NCI-H774 (cell line): ENCODE data around the gene SGTA.

Experiments
- DNase-seq: peaks from one replicate; lab custom pipeline; 2025; lab: John Stamatoyannopoulos, UW

The SGTA gene

GRCh38 chr19:2770055-2771013 lies 12.7 kb downstream of the SGTA start:
- no peak for DNase-seq

DNA sequence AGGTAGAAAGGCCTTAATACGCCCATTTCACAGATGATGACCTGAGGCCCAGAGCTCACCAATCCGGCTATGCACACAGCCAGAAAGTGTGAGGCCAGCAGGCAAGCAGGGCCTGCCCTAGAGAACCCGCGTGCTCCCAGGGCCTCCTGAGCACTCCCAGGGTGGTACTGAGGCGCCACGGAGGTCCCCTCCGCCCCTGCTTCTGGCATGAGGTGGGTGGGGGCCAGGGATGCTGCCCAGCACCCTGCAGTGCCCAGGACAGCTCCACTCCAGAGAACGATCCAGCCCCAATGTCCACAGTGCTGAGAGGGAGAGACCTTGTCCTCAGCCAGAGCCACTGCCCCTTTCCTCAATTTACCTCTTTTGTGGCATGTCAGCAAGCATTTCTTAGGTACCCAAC lies 13.9 kb downstream of the SGTA start:
- DNase-seq = no peak

GRCh38 chr19:2768365-2769132 lies 14.5 kb downstream of the SGTA start:
- no peak for DNase-seq

- no peak for DNase-seq
Measured at GRCh38 chr19:2767688-2768087, 15.4 kb downstream of the SGTA start.

DNA sequence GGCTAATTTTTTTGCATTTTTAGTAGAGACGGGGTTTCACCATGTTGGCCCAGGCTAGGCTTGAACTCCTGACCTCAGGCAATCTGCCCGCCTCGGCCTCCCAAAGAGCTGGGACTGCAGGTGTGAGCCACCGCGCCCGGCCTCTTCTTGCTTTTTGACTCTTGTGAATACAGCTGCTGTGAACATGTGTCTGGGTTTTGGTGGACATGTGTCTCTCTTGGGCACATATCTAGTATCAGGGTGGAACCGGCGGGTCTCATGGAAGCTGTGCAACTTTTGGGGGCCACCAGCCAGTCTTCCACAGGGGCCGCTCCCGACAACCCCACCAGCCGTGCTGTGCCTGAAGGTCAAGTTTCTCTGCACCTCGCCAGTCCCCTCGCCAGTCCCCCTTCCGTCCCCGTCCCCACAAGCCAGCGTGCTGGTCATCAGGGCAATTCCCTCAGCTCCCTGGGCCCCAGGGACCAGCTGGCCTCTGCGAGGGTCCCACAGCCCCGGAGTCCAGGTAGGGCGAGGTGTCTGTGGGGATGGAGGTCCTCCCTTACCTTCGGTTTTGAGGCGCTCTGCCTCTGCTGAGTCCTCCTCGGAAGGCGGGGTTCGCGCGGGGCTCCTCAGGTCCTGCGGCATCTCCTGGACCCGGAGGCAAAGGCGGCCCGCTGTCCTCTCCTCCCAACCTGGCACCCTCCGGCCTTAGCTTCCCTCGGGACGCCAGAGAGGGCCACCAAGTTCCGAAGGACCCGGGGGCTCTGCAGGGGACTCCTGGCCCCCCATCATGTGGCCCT lies 16.3 kb downstream of the SGTA start:
- DNase-seq = no peak

DNA sequence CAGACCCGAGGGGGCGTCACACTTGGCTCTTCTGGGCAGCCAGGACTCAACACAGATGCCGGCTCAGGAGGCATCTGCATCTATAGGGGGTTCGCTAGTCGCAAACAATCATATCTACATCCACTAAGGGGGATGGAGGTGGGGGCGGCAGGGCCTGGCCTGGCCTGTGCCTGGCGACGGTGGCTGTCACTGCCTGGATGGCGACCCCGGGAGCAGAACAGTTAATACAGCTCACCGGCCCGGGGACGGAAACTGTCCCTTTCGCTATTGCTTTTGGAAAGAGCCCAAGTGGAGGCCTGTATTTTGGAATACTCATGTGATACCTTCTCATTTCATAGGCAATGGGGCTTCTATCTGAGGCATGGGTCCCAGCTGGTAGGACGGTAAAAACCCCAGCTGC lies 17.7 kb downstream of the SGTA start:
- no peak for DNase-seq

DNA sequence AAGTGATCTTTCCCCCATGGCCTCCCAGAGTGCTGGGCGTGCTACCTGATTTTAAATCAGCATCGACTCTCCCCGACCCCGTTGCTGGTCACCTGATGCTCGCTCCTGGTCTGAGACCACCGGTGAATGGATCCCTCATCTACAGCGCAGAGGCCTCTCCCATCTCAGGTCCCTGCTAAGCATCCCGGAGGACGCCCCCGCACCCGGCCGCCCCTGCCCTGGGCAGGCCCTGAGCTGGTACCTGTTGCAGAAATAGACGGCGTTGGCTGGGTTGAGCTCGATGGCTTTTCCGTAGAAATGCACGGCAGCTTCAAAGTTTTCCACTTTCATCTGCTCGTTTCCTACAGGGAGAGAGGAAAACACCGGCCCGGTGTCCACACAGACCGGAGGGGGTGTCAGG lies 18.1 kb downstream of the SGTA start:
- no peak for DNase-seq

GRCh38 chr19:2763687-2764086 lies 19.4 kb downstream of the SGTA start:
- no peak for DNase-seq

DNA sequence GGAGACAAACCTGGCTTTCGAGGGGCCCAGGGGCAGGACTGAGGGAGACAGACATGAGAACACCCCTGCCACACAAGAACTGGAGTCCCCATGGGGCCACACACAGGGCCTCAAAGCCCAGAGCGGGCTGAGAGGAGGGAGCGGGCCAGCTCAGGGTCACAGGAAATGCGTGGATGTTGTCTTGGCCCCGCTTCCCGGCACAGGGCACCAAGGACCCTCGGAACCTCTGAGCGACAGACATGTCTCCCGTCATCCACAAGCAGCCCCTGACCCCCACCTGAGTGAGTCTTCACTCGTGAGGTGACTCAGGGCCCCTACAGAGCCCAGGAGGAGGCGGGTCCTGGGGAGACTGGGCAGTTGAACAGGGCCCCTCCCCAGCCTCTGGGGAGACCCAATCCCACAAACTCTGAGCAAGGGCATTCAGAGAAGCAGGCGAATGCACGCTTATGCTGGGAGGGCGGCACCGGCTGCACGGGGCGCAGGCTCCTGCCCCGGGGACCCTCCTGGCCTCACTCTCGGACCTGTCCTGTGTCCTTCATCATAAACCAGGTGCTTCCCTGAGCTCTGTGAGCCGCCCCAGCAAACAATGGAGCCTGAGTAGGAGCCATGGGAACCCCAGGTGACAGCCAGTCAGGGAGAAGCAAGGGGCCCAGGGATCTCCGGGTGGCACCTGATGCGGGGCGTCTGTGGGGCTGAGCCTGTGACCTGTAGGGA lies 20.1 kb downstream of the SGTA start:
- no peak for DNase-seq

DNA sequence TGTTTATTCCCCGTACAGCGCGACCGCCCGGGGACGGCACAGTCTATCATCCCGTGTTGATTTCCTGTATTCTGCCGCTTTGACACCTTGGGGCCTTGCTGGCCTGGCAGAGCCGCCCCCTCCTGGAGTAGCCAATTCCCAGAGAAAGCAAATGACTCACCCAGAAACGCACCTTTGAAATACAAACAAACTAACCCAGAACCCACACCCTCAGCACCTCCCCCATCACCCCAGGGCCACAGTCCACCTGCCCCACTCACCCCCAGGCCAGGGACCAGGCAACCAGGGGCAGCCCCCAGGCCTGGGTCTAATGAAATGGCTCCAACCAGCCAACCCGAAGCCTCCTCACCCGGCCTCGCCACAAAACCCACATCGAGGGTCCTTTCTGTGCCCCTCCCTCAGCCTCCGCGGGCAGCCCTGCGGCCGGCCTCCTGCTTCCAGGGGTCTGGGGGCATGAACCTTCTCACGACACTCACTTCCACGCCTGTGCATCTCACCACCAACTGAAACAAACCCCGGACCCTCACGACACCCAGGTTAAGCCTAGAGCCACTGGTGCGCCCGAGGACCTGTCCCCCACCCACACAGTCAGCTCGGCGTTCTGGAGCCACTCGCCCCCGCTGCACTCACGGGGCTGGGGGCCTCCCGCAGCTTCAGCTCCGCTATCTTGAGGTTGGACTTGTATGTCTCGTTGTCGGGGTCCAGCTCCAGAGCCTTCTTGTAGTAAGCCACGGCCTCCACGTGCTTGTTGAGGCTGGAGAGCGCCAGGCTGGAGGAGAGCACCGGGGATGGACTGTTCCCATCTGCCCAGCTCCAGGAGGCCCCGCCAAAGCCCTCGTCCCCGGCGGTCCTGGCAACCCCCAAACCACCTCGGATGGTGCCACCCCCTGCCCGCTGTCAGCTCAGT lies 20.9 kb downstream of the SGTA start:
- DNase-seq = no peak

DNA sequence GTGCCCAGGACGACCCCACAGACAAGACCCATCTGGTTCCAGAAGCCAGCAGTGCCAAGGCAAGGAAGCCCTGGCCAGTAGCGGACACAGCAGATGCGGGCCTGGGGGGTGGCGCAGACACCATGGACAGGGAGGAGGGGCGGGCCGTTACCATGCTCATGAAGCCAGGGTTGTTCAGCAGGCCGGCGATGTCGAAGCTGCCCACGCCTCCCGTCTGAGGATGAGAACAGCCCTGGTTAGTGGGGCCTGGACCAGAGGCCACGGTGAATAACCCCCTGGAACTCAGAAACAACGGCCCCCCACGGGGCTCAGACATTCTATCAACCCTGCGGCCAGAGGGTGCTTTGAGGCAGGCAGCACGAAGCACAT lies 21.8 kb downstream of the SGTA start:
- no peak for DNase-seq

DNA sequence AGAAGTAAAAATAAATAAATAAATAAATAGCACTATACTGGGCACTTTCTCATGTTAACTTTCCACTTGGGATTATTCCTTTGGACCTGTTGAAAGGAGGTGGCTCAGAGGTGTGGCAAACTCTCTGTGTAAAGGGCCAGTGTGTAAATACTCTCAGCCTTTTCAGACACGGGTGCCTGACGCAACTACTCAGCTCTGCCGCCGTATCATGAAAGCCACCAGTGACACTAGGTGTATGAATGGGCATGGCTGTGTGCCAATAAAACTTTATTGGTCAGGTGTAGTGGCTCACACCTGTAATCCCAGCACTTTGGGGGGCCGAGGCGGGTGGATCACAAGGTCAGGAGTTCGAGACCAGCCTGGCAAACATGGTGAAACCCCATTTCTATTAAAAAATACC lies 23.1 kb downstream of the SGTA start:
- DNase-seq = no peak

DNA sequence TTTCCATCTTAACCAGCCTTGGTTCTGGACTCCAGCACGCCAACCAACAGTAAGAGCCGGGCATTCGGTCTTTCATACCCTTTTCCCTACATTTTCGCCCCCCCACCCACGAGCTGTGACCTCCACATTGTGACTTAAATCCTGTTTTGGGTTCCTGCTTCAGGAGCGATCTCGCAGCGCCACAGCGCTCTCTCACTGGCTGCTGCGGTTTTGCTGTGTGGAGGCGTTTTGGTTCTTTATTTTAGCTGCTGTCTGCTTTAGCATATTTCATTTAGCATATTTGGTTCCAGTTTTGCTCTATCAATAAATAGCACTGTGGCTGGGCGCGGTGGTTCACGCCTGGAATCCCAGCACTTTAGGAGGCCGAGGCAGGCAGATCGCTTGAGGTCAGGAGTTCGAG lies 23.7 kb downstream of the SGTA start:
- DNase-seq = no peak

DNA sequence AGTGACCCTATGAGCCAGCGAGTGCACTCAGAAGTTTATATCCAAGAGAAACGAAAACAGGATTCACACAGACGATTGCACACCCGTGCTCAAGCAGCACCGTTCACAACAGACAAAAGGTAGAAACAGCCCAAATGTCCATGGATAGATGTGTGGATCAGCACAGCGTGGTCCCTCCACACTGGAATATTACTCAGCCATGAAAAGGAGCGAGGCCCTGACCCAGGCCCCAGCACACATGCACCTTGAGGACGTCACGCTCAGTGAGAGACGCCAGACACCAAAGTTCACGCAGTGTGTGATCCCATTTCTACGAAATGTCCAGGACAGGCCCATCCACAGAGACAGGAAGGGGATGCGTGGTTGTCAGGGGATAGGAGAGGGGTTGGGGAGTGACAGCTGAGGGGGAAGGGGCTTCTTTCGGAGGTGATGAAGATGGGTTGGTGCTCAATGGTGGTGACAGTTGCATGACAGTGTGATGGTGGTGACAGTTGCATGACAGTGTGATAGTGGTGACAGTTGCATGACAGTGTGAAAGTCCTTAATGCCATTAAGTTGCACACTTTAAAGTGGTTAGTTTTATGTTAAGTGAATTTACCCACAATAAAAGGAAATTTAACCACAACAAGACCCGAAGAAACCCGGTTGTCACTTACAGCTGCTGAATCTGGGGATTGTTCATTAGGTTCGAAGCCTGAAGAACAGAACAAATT lies 24.3 kb downstream of the SGTA start:
- DNase-seq = no peak

DNA sequence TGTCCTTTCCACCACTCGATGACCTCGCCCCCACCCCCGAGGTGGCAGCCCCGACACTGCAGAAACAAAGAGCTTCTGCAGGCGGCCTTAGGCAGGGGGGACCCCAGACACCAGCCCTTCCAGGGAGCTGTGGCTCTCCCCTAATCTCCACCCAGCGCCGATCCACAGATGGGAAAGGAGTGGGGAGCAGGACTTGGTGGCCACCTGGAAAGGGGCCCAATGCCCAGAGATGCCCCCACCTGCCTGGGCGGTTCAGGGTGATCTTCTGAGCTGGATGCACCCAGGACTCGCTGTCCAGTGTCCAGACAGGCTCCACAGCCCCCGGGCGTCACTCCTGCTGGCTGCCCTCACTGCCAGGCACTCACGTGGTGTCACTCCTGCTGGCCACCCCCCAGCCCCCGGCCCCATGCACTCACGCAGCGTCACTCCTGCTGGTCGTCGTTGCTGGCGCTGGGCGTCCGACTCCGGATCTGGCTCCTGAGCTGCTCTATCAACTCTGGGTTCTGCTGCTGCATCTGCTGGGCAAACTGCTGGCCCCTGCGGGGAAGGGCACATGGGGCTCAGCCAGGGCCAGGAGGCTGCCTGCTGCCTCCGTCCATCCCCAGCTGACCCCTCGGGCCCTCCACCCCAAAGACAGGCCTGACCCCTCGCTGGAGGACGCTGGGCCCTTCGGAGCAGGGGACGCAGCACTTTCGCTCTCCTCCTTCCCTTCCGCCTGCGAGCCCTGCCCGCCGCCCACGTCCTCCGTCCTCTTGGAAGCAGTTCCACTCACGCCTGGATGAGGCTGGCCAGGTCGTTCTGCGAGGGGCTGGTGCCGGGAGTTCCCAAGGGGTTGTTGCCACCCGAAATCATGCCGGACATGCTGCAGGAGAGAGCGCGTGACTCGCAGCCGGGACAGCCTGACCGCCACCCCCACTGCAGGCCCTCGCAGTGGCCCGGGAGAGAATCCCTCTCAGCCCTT lies 25.9 kb downstream of the SGTA start:
- no peak for DNase-seq

DNA sequence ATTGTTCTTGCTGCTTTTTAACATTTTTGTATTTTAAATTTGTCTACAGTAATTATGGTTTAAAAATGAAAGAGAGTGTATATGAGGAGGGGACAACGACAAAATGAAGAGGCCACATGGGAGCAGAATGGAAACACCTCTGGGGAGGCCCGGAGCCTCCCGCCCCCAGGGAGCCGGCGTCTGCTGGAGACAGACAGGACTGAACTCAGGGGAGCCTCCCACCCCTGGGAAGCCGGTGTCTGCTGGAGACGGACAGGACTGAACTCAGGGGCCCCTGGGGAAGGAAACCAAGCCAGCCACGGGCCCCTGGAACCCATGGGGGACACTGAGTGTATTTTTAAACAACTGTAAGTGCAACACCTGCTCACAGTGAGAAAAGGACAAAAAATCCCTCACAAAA lies 26.6 kb downstream of the SGTA start:
- DNase-seq = no peak

DNA sequence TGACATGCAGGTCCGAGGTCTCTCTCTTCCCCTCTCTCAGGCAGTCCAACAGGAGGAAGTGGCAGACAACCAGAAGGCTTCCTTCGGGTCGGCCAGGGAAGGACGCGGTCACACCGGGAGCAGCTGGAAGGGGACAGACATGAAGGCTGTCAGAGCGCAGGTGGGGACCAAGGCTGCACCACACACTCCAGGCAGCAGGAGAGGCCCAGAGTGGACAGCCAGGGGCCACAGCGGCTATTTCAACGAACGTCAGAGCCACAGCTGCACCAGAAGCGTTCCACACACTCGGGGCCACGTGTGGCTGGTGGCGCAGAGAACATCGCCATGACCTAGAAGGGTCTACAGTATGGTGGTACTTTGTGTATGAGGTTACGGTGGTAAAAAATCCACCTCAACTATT lies 27.3 kb downstream of the SGTA start:
- no peak for DNase-seq

GRCh38 chr19:2755448-2755705 lies 27.7 kb downstream of the SGTA start:
- no peak for DNase-seq
